DMS53 treated with DMSO at 0.1 percent for 48 hours (cell line): ENCODE measurements around the gene PALD1.
"Not testable (repeated sequence)": the region's sequence is repeated elsewhere in the genome, so short reads cannot be mapped to it uniquely, and the experiment has no call there.

Source experiments
- DNase-seq: peaks from one replicate; lab custom pipeline; 2025; ENCODE audit not compliant: unreplicated experiment; lab: John Stamatoyannopoulos, UW

The PALD1 gene

DNA sequence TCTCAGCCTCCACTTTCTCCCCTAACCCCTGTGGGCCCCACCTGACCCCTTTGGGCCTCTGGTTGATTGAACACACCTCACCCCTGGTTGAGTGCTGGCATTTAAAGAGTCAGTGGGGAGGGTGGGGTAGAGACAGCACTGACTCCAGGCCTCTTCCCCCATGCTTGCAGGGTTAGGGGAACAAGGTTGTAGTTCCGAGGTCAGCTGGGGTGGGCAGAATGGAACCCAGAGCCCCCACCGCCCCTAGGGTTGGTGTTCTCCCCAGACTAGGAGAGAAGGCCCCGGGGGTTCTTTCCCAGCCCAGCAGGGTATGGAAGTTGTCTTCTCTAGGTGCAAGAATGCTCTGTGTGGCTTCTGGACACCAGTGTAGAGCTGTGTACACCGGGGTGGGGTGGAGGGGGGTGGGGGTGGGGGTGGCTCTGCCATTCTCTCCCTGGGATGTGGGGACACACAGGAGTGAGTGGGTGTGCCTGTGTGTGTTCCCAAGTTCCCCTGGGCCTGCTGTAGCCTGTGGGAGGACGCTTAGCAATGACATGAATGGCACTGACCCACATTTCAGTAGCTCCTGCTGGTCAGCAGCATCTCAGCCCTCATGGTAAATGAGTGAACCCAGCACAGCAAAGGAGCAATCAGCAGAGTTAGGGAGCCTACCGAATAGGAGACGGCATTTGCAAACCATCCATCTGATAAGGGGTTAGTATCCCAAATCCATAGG is 90.4 kb downstream of the PALD1 start:
- no peak for DNase-seq

DNA sequence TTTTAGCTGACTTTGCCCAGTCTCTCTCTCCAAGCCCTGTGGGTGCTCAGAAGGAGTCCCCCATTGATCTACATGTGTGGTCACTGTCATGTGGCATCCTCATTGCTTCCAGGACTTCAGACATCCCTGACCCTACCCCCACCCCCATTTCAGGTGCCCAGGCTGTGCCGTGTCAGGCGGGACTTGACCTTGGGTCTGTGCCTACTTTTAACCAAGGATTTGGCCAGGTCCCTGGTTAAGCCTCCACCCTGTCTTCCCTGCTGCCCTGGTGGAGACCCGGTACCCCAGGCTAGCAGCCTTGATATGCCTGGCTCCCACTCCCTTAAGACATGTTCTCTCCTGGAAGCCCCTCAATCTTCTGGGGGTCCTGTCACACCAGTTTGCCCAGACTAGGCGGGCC is 92.7 kb downstream of the PALD1 start:
- no peak for DNase-seq

DNA sequence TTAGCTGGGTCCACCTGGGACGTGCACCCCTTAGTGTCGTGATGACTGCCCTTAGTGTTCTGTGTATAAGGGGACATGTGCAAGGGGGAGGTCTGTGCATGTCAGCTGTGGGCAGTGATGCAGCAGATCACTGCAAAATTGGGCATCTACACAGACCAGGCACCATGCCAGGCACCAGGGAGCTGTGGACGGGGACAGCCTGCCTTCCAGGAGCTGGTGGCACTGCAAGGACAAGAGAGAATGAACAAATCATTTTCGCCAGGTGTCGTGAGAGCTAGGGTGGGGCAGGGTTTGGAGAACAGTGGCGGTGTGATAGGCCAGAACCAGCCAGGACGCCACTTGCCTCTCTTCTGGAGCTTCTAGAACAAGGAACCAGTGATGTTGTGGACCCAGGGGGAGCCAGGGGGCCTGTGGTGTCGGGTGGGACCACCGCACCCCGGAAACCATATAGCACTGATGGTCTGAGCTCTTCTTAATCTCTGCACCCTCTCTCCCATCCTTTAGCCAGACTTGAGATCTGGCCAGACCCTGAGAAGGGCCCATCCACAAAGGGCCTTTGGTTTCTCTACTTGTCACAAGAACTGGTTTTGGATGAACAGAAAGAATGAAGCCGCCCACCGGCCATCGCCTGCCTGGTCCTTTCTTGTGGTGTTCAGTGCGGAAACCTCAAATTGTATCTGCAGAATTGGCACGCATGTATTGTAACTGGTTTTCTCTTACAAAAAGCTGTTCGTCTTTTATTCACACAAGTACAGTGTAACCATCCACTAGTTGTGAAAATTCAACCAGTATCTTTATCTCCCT is 93.3 kb downstream of the PALD1 start:
- no peak for DNase-seq

DNA sequence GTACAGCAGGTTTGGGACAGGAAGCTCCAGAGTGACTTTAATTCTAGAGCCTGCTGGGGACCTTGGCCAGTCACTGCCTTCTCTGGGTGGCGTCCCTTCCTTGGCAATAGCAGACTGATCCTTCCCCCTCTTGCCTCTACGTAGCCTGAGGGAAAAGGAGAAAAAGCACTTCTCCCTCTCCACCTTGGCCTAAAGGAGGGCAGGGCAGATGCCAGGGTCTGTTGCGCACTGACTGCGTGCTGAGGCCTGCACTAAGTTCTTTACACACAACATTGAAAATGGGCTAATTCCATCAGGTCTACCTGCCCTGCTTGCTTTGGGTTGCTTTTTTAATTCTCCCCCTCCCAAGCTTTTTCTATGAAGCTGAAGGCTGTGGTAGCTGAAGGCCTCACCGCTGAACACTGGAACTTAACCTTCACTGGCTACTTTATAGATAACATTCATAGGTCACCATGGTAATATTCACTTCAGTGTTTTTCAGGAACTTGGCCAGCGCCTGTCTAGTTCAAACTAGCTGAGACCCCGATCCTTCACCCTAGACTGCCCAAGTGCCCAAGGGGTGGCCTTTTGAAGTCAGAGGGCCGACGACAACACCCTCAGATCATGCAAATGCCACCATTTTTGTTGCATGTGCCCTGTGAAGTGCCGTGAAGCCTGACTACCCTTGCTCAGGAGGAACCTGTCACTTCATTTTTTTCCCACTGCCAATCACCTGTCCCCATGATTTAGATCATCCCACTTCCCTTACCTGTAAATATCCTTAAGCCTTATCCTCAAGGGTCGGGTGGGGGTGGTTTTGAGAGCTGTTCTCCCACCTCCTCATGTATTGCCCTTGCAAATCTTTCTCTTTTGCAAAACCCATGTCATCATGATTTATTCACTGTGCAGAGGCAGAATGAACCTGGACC is 95.3 kb downstream of the PALD1 start:
- no peak for DNase-seq

DNA sequence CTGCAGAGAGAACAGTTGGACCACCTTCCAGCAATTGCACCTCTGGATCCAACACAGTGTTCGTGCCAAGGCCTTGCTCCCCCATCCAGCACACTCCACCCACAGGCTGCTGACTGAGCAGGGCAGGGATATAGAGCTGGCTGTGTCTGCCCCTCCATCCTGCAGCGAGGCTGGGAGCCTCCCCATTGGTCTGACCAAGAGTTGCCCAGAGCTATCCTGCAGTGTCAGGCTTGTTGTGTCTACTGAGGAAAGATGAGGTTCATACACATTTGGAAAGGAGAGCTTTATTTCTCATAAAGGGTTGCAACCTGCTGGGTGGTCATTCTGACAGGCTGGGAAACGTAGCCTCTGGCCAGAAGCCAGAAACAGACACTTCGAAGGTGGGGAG is 96.9 kb downstream of the PALD1 start:
- DNase-seq: no peak

DNA sequence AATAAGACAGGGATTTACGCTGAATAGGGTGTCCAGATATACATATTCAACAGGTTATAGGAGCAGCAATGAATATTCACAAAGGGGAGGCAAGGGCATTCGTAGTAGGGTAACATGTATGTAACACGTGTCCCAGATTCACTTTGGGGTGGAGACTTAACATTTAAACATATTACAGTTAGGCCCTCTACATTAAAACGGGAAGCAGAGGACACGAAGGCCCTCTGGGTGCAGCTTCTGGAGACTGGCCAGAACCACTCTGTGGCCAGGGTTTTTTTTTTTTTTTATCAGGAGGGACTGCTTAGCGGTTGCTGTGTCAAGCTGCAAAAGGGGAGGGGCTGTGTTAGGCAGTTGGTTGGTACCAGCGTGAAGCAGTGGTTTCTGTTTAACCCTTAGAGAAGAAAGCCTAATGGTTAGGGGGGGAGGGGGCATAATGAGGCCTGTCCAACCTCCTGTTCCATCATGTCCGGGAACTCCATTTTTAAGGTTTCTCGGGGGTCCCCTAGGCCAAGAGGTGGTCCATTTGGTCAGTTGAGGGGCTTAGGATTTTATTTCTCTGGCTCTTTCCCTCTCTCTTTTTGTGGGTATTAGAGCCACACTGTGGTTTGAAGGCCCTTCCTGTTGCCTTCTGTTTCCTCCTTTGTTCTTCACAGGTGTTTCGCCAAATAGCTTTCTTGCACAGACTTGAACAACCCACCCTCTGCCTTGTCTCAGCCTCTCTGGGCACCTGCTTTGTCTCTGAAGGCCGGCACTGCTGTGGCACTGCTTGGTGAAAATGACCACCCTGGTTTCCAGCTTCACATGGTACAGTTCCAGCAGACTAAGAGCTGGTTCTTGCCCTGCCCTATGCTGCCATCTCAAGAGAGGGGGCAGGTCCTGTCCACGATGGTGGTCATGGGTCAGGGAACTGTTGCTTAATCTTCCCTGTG is 97.6 kb downstream of the PALD1 start:
- DNase-seq: peak; percentile 8

DNA sequence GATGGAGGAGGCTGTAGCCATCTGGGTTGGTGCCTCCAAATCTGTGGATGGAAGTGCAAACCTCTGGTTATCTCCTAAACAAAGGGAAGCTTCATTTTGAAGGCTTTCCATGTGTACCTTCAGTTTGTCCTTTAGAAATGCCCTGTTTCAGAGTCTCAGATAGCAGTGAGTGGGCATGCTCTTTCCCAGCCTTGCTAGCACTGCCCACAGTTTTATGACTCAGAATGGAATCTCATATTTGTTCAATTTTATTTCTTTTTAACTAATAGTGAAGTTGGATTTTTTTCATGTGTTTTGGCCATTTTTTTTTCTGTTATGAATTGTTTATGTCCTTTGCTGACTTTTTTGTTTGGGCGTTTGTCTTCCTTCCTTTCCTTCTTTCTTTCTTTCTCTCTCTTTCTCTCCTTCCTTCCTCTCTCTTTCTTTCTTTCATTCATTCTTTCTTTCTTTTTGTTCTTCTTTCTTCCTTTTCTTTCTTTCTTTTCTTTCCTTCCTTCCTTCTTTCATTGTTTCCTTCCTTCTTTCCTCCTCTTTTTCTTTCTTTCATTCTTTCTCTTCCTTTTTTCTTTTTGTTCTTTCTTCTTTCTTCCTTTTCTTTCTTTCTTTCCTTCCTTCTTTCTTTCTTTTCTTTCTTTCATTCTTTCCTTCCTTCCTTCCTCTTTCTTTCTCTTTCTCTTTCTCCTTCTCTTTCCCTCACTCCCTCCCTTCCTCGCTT is 98.4 kb downstream of the PALD1 start:
- DNase-seq: no peak

DNA sequence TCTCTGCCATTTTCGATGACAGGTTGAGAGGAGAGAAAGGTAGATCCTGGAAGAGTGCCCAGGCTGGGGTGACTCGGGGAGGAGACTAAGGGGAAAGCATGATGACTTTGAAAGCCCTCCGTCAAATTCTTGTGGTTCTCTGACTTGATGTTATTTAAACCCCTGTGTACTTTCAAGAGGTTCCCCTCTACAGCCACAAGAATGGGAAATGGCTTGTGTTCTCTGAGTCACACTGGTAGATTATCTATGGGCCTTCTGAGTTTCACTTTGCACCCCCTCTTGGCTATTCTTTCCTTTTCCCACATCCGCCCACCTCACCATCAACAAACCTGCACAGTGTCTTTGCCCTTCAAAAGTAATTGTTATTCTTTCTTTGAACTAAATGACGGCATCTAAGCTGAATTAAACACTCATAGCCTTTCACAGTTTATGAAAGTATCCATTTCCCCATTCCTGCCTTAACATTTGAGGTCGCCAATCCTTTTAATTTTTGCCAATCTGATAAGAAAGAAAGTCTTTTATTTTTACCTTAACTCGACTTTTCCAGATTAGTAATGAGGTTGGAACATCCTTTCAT is 99.9 kb downstream of the PALD1 start:
- DNase-seq: no peak

DNA sequence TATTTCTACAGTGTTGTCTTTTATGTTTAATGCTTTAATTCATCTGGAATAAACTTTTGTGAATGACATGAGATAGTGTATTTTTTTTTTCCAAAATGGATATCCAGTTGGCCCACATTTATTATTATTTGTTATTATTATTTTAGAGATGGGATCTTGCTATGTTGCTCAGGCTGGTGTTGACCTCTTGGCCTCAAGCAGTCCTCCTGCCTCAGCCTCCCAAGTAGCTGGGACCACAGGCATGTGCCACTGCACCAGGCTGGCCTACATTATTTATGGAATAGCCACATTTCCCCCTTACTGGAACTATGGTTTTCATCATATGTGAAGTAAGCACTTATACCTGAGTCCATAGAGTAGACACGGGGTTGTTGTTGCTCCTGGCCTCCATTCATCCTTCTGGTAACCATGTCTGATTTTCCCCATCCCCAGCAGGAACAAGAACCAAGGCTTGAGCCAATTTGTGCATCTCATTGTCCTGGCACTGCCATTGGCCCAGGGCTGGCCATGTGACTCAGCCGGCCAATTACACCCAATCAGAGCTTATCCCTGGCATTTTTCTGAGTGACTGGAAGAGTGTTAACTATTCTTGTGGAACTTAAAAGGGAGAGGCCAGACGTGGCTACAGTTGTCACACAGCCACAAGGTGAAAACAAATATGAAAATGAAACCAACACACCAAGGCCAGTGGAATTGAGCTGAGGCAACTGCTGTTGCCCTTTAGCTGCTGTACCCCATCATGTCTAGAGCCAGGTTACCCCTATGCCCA is 100.9 kb downstream of the PALD1 start:
- DNase-seq: no peak

DNA sequence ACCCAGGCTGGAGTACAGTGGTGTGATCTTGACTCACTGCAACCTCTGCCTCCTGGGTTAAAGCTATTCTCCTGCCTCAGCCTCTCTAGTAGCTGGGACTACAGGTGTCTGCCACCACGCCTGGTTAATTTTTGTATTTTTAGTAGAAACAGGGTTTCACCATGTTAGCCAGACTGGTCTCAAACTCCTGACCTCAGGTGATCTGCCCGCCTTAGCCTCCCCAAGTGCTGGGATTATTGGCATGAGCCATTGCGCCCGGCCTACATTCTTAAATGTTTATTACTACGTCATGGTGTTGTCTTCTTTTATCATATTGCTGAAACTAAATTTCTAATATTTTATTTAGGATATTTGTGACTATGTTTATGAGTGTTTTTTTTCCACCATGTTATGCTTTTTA is 102.6 kb downstream of the PALD1 start:
- DNase-seq: not testable (repeated sequence)

DNA sequence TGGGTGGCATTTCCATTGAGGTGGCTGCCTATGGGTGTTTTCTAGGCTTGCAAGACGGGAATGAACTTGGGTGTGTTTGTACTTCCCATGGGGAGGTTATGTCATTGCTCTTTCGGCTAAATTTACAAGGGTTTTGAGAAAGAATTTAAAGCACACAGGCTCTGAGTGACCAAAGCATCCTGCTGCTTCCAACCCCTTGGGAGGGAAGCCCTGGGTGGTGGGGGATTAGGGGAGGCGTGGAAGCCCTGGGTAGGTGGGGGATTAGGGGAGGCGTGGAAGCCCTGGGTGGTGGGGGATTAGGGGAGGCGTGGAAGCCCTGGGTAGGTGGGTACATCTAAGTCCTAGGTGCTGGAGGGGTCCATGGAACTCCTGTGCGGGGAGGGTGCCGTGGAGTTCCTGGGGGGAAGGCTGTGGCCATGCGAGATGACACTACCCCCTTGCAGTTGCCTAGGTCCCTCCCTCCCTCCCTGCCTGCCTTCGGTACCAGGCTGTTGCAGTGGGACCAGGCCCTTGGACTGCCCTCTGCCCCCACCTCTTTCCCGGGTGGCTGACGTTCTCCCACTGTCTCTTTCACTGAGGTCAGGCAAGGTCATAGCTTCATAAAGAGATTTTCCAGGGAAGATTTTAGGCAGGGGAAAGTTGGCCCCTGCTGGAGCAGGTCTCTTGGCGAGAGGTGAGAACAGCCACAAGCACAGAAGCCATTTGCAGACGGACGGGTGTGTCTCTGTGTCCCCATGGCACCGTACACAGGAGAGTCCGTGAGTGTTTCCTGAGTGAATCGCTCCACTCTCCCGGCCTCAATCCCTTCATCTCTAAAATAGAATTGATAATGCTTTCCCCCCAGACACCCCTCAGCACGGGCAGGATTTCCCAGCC is 104.5 kb downstream of the PALD1 start:
- DNase-seq: no peak

DNA sequence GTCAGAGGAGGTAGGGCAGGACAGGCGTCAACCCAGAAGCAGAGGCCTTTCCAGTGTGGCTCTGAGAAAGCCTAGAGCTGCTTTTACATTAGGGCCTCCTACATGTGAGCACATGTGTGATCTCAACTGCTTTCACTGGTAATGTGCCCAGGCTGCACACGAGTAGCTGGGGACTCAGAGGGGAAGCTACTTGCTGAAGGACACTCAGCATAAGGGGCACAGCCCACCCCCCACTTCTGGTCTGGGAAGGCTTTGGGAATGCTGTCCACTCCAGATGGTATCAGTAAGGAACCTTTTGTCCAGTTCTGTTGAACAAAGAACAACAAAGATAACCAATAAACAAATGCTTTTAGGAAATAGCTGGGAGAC is 105.1 kb downstream of the PALD1 start:
- no peak for DNase-seq

DNA sequence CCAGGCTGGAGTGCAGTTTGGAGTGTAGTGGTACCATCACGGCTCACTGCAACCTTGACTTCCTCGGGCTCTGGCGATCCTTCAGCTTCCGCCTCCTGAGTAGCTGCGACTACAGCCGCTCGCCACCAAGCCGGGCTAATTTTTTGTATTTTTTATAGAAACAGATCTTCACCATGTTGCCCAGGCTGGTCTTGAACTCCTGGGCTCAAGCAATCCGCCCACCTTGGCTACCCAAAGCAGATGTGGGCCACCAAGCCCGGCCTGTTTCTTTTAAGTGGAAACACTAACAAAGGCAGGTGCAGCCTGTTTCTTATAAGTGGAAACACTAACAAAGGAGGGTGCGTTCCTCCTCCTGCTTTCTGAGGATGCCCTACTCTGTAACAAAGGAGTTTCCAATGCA is 105.8 kb downstream of the PALD1 start:
- DNase-seq: no peak

DNA sequence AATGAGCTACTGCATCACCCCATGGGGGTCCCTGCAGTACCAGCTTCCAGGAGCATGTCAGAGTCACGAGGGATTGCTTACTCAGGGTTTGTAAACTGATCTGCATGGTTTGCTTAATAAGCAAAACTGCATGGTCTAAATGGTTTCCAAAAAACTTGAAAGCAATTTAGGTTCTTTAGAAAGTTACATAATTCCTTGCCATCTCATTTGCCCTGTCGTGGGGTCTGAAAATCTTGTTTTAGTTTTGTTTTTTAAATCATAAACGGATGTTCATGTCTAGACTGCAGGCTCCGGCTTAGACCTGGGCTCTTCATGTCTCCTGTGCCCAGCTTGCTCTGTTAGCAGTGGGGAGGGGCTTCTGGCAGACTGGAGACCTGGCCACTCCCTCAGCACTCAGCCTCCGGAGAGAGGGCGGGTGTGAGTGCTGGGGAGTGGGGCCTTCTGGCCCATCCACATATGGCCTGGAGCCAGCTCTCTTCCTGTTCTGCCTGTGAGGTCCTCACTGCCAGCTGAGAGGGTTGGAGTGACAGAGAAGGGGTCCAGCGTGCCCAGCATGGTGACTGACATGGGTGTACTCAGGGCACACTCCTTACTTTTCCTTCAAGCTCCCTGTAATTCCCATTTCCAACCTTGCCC is 106.5 kb downstream of the PALD1 start:
- DNase-seq: peak; percentile 9

DNA sequence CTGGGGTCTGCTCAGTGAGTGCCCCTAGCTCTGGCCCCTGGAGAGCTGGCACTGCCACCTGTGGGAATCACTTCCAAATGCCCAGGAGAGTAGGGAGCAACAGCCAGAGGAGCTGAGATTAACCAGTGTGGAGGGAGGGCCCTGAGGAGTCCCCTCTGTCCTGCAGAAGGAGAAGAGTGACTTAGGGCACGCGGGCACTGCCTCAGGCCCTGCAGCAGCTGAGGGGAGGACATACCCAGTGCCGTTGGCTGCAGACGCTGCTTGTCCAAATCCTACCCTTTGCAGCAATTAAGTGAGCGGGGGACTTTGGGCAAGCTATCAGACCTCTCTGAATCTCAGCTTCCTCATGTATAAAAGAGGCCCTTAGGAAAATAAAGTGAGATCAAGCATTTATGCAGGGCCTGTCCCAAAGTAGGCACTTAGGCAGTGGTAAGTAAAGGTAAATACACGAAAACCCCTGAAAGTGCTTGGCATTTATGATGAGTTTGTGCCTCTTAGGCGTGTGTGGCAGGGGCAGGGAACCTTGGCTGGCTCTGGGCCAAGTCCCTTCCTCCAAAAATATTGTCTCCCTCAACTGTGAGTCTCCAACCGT is 107.1 kb downstream of the PALD1 start:
- DNase-seq: no peak

DNA sequence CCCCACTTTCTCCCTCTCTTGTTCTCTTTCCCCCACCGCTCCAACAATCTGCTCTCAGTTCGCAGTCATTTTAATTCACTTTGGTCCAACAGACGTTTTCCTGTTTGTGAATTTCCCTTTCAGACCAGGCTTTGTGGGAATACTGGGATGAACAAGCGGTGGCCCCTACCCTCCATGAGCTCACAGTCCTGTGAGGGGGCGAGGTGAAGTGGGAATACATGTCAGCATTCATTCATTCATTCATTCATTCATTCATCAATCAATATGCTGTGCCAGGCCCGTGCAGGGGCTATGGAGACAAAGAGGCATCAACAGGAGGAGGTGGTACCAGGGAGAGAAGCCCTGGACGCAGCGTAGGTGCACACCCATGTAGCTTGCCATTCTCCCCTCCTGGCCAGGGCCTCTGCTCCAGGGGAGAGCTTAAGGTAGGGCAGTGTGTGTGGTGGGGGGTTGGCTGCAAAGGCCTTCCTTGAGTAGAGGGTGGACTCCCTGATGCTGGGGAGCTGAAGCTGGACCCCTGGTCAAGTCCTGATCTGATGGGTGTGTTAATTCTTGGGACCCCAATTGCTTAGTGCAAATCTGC is 107.9 kb downstream of the PALD1 start:
- DNase-seq: no peak
